ENCODE results near the gene RAPGEF2.
A peak's percentile ranks its signal among the peaks of the same experiment; 100 is the strongest.

RAPGEF2 gene

DNA sequence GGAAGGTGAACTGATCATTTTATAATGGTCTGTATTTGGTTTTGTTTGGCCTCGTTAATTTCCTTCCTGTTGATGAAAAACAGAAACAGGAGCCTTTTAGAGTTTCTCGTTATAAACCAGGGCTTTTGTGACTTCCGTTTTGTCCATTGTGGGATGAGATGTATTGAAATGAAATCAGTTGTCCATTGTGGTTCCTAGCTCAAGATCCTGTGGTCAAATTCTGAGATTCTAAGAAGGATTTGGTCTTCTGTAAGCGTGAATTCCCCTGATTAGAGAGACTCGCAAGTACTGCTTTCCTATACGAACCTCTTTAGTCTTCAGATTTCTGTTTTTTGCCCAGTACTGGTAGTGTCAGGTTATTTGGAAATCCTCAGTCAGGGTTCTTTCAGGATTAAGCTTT lies 101.7 kb downstream of the RAPGEF2 start:
- DNase-seq: no peak

DNA sequence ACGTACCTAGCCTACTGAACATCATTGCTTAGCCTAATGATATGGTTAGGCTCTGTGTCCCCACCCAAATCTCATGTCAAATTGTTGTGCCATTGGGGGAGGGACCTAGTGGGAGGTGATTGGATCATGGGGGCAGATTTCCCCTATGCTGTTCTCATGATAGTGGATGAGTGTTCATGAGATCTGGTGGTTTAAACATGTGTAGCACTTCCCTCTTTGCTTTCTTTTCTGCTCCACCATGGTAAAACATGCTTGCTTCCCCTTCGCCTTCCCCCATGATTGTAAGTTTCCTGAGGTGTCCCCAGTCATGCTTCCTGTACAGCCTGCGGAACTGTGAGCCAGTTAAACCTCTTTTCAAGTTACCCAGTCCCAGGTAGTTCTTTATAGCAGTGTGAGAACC lies 102.6 kb downstream of the RAPGEF2 start:
- no peak for DNase-seq

DNA sequence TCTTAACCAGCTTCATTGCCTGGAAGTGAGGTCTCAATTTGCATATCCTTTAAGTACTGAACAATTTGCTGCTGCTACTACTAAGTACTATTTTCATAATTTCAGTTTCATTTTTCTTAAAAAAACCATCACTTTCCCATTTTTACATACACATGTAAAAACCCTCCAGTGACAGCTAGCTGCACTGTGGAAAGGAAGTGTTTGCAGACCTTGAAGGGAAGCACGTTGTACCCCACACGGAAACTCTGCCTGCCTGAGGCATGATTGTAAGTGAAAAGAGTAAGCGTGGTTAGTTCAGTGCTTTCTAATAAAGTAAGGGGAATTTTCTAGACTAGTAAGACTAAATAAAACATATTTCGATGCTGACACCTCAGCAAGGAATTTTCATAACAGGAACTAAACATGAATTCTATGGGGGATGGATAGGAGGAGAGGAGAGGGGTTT lies 103.6 kb downstream of the RAPGEF2 start:
- DNase-seq: peak; percentile 45

DNA sequence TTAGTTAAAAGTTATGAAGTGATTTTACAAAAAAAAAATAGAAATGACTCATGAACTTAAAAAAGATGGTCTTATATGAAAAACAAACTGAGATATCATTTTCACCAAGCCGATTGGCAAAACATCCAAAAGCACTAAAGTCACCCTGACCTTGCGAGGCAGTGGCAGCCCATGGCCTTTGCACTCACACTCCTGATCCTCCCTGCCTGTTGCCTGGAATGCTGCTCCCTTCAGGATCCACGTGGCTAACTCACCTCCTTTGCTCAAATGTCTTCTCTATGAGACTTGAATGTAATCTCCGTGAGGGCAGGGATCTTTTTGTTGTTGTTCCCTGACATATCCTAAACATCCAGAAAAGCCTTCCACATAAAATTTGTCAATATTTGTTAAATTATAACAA lies 106.4 kb downstream of the RAPGEF2 start:
- DNase-seq: no peak

DNA sequence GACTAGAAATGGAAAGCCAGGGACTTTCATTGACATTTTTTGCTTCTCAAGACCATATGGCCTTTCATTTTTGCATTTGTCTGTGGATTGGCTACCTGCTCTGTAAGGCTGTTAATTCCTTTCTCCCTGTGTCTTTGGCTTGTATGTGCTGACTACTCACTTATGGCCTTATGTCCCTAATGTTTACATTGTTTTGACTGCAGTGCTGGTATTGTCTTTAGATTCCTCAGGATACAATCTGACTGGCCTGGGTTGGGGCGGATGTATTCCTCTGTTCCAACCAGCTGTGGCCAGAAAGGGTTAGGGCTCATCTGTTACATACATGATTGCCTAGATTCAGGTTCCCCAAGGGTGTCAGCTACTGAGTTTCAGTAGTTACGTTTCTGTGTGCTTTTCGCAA lies 108.1 kb downstream of the RAPGEF2 start:
- DNase-seq: no peak

DNA sequence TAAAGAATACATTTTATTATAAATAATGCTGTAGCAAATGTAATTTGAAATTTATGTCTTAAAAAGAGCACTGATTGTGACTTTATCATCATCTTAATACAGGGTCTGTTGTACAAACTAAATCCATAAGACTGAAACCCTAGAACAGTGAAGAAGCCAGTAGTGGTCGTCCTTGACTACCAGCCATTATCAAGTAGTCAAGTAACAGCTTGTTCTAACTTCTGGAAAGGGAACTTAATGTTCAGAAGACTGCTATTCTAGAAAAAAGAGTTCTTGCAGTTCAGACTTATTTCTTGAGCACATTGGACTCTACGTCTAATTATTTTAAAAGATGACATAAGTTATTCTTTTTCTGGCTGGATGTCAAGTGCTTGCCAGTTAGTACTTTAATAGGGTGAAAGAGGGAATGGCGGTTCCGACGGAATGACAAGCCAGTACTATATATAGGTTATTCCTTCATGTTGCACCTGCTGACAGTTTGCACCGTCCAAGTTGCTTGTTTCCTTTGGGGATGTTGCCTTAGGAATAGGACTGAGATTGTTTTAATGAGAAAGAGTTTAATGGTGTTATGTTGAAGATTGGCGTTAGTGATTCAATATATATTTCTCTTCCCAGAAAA lies 109.9 kb downstream of the RAPGEF2 start:
- DNase-seq: no peak

DNA sequence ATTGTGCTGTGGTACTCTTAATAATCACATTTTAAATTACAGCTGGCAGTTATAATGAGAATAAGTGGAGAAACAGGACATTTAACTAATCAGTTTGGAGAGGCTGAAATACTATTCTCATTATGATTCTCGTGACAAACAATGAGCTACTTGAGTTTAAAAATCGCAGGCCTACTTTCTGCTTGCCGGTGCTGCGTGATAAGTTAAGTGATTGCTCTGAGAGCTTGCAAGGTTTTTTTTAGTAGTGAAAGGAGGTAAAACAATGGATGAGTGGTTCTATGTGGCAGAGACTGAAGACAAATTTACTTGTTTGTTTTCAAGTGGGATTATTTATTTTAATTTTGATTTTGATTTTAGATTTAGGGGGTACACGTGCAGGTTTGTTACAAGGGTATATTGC lies 114.0 kb downstream of the RAPGEF2 start:
- DNase-seq: no peak

DNA sequence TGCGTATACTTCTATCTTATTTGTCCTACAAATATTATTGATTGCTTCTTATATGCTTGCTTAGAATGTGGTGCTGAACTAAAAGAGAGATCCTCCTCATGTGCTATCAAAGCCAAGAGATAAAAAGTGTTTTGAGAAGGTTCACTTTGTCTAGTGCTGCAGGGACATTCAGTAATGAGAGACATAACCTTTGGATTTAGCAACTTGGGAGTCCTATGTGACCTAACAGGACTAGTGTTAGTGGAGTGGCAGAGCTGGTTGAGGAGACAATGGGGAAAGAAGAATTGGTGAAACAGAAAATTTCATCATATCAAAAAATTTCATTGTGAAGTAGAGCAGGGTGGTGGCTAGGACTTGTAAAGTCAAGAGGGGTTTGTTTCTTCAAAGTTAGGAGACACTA lies 117.0 kb downstream of the RAPGEF2 start:
- DNase-seq: no peak

DNA sequence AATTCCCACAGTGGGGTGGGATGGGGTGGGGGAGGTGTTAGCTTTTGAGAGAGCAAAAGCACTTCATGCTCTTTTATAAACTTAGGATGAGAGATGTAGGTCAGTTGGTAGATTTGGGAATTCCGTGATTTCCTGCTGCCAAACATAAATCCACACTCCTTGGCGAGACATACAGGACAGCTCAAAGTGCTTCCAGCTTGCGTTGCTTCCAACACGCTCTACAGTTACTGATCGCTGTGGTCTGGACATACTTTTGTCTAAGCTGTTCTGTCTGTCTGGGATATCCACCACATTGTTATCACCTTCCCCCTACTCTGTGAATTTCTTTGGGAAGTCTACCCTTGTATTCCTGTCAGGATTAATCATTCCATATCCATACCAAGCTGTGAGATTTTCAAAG lies 117.5 kb downstream of the RAPGEF2 start:
- DNase-seq: no peak

DNA sequence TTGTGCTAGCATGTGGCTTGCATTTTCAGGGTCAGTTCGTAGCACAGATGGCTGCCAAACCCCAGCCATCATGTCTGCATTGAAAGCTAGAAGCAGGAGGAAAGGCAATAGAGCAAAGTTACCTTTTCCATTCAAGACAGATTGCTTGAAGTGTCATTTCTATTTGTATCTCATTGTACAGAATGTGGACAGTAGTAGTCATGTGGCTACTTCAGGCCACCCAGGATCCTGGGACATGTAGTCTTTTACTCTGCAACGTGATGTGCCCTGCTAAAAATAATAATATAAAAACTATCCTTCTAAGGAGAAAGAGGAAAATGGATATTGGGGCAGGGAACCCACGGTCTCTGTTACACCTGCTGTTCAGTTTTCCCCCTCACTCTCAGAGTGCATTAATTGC lies 118.4 kb downstream of the RAPGEF2 start:
- no peak for DNase-seq

DNA sequence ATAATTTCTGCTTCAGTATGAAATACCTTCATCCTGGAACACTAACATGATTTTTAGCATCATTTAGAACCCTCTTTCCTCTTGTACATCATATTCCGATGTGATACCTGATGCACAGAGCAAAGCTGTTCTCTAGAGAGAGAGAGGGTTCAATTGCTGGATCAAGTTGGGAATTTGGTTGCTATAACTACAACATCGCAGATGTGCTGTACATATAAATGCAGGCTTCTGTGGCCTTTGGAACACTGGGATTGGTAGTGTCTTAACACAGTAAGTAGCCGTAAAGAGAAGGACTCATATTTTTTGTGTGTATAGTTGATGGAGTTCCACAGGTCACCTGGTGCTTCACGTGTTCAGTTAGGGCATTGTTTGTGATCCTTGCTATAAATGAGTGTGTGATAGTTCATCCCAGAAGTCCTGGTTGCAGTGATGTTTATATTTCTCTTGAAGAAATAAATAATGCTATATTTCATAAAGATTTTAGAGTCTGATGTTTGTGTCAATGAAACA lies 119.2 kb downstream of the RAPGEF2 start:
- DNase-seq: no peak

DNA sequence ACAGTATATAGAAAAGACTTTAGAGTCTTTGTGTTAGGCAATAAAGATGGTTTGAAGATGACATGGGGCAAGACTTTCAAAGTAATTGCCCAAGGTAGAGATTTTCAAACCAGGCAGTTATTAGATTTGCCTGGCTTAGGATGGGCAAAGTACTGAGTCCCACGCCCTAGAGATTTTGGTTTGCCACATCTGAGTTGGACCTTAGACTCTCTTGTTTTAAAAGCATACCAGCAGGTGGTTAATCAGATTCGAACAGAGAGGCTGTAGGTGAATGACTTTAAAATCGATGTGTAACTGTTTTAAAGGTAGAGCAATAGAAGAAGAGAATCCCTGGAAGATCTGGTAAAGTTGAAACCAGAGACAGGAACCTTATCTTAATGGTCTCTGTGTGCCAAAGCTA lies 121.5 kb downstream of the RAPGEF2 start:
- DNase-seq: no peak

DNA sequence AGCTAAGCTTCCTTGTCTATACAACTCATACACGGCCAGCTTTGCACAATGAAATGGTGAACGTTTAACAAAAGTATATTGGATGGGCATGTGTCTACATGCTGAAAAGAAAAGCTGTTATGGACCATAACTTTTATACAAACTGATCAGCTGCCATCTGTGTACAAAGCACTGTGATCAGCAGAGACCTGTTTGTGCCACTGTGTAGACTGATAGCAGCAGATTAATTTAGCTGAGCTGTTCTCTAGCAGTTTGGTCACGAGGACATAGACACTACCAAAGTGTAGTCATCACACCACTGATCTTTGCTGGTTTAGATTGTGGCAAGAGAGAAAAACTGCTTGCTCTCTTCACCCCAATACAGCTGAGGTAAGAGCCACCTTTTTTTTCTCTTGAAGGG lies 124.5 kb downstream of the RAPGEF2 start:
- DNase-seq: no peak

DNA sequence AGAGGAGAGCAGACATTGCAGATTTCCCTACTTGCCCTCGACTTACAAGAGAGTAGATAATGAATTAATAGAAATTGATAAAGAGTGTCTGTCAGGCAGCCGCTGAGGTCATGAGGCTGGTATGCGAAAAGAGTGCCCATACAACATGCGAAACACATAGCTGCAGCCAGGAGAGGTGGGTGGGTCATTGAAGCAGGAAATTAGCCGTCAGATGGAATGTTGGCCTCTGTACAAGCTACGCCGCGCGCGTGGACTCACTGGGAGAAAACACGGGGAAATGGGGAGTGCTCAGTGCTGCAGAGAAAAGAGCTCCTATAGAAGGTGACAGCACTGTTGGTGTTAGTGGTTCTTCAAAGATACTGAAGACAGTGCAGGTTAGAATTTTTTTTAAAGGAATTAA lies 125.1 kb downstream of the RAPGEF2 start:
- DNase-seq: no peak

DNA sequence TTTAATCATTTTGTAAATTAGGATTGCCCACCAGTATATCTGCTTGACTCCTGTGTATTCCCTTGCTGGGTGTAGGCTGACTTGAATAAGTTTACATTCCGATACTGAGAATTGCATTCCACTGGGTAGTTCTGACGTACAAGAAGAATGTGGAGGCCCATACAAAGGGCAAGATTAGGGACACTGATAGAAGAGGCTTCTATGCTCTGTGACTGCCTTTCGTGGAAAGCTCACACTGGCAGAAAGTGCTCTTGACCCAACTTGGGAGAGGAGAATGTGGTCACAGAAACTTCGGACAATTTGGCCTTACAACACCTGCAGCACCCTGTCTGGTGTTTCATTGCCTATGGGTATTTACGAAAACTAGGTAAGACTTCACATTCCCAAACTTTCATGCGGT lies 126.3 kb downstream of the RAPGEF2 start:
- DNase-seq: no peak

DNA sequence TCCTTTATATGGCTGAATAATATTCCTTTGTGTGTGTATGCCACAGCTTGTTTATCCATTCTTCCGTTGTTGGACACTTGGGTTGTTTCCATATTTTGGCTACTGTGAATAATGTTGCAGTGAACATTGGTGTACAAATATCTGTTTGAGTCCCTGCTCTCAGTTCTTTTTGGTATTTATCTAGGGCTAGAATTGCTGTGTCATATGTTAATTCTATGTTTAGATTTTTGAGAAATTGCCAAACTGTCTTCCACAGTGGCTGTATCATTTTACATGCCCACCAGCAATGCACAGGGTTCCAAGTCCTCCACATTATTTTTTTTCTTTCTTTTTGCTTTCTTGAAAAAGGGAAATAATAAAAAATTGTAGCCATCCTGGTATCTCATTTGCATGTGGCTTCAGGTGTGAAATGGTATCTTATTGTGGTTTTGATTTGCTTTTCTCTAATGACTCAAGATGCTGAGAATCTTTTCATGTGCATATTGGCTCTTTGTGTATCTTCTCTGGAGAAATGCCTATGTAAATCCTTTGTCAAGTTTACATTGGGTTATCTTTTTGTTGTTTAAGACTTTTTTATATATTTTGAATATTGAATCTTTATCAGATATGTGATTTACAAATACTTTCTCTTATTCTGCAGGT lies 129.7 kb downstream of the RAPGEF2 start:
- no peak for DNase-seq

DNA sequence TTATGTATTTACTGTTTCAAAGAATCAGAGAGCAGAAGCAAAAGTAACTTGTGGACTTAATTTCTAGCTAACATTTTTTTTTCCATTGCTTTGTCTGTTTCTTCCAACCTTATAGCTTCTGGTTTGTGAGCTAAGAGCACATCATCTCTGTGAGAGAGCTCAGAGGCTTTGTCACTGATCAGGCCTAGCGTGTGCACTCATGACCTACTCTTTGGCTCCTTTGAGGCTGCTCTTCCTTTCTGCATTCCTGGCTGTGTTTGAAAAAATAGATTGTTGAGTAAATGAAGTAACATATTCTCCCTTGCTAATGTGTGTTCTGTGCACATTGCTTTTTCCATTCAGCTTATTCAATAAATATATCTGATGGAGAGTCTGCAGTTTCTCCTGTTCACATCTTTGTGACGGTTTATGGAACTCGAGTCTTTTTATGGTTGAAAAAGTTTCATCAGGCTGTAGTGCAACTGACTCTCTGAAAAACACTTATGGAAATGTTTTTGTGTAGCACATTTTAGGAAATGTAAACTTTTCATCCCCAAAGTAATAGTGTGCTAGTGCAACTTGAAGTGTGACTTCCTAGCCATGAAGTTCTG lies 133.0 kb downstream of the RAPGEF2 start:
- no peak for DNase-seq

DNA sequence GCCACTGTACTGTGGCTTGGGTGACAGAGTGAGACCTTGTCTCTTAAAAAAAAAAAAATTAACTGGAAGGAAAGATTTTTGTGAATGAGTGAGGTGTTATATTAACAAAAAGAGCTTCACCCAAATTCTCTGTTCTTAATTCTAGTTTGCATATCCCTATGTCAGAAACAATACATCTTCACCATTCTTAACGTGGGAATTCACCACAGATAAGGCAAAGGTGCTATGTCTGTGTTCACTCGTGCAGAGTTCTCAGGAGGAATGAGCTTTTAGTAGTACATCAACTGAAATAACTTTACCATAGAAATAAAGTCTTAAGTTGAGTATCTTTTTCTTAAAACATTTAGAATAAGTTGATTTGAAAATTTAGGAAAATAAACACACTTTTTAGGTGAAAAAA lies 135.1 kb downstream of the RAPGEF2 start:
- no peak for DNase-seq

DNA sequence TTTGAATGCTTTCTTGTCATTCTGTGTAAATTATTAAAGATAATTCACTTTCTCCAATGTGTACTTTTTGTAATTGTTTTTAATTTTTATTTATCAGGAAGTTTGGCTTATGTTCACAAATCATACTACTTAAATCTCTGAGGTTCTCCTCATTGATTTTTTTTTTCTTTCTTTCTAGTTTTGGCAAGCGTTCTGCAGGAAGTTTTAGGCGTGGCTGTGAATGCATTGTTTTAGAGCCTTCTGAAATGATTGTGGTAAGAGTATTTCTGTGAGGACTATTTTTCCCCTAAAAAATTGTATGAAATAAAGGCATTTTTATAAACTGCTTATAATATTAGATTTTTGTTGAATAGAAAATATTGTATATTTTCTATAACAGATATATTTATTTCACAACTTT lies 135.8 kb downstream of the RAPGEF2 start:
- no peak for DNase-seq

DNA sequence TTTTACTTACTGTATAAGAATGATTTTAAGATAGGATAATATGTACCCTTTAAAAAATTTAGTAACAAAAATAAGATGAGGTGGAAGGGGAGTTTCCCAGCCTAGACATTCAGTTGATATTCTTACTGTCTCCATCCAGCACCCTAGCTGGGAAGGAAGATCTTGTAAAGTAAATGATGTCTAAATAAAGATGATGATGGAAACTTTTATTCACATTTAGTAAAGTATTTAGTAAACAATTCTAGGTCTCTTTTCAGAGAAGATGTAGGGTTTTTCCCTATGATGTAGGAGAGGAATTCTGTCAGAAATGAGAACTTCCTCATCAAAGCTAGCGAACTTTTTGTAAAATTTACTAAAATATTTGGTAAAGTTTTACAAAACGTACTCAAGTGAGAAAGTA lies 136.8 kb downstream of the RAPGEF2 start:
- DNase-seq: no peak

DNA sequence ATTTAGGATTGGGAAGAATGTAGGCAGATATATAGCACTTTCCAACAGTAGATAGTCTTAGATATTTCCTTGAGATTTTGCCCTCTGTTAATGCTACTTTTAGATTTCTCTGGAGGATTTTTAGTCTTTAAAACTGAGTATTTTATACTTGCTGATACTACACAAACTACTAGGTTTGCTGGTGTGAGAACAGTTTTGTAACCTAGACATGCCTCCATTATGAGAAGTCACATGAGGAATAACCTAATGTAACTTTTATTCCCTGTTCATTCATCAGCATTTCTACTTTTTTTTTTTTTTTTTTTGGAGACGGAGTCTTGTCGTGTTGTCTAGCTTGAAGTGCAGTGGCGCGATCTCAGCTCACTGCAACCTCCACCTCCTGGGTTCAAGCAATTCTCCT lies 137.2 kb downstream of the RAPGEF2 start:
- DNase-seq: no peak

DNA sequence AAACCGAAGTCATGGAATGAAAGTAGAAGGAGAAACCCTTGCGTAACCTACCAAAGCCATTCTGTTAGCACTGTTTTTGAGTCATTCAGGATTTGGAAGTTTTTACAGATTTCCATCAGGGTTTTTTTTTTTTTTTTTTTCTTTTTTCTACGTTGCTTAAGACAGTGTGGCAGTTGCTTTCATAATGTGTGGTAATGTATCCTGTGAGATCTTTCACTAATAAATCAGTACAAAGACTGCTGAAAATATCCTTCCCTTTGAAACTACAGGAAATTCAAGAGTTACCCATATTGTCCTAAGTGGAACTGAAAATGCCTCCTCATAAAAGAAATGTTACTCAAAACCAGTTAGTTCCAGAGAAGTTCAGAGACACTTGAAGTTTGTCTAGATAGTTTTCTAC lies 137.8 kb downstream of the RAPGEF2 start:
- DNase-seq: no peak

DNA sequence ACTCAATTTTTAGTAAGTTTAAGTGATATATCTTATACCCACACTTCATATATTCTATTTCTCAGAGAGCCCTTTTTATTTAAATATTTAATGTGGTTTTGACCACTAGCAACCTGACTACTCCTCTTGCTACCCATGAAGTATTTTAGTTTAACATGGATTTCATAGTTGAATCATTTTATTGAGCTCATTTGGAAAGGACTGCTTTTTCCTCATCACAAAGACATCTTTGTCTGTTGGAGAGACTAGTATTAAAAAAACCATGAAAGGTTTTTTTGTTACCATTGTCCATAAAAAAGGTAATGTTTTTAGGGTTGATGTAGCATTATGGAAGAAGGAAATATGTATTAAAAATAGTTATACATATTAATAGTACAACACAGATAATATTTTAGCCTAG lies 139.5 kb downstream of the RAPGEF2 start:
- DNase-seq: no peak

DNA sequence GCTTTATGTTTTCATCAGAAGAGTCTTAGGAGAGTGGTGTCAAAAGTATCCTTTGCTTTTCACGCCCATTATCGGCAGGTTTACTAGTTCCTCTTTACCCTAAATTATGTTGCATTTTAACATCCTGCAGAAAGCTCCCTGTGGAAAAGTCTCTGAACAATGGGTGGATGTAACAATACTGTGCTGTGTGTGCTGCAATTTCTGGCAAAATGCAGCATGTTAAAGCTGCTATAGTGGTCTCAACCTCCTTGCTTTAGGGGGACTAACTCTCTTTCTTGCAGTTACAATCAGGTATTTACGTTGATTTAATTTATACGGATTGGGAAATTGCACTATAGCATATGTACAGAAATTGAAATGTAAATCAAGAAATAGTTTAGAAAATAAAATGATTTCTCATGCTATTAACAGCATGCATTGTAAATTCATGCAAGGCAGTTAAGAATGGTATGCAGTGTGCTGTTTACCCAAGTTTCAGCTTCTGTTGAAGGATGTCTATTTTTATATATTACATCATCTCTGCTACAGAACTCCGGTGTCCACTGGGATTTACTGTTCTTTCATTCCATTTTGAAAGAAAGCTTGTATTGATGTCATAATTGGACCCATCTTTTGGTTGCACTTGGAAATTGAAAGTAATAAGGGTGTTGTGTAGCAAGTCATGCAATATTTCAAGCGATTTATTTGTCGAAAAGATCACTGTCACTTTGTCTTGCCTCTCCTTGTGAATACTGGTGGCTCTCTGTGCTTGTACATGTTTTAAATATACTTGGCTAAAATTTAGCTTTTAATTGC lies 145.7 kb downstream of the RAPGEF2 start:
- no peak for DNase-seq

Measured in stimulated activated naive CD4-positive, alpha-beta T cell treated with Interleukin-2 at 50 U/mL for 16 hours (primary cell).